GM06990 (cell line): Measurements from ENCODE around the gene NAB2.

ENCODE experiments used
- DNase-seq: peaks from one replicate; pipeline ENCODE4 v3.0.0-alpha.2; 2011; ENCODE audit not compliant: insufficient read length; ENCODE audit errors: extremely low read depth
- H3K27me3 ChIP-seq: replicated peaks from 2 replicates; pipeline ENCODE4 v1.6.0; 2011; ENCODE audit warnings: low read length; ENCODE audit not compliant: control insufficient read depth, insufficient read depth
- H3K36me3 ChIP-seq: 2 replicates; pipeline ENCODE4 v1.5.1; 2011; ENCODE audit warnings: low read length; ENCODE audit not compliant: control insufficient read depth, insufficient read depth
- H3K4me3 ChIP-seq: replicated peaks from 2 replicates; pipeline ENCODE4 v1.5.1; 2011; ENCODE audit warnings: low read depth, mild to moderate bottlenecking, control low read depth, low read length
- TF ChIP-seq, protein P1 (sequence below): IDR thresholded peaks from 2 replicates; pipeline ENCODE4 v1.5.1; 2011; ENCODE audit warnings: low read length, control low read depth, mild to moderate bottlenecking, inconsistent platforms; ENCODE audit not compliant: insufficient read depth, poor library complexity, severe bottlenecking

NAB2 gene

DNA sequence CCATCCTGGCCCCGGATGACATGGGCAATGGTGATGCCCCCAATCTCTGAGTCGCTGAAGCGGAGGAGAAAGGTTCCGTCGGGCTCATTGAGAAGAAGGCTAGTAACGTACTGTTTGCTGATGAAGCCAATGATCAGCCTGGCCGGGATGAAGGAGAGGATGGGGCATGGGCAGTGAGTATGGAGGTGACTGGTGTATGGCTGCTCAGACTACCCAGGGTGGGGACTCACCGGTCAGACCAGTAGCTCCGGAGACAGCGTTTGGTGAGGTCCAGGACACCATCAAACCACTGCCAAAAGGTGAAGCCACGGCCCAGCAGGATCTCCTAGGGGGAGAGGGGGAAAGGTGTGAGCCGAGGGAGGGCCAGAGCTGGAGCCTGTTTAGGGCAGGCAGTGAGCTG, 10.9 kb downstream of the NAB2 start:
- Histone ChIP-seq H3K36me3 (peaks cover 47% of the 10 kb centered on the region), H3K27me3 (no peaks in the 10 kb centered on the region), H3K4me3 (no peak overlapping the region)
- DNase-seq = no peak
- TF ChIP-seq, protein P1, sequence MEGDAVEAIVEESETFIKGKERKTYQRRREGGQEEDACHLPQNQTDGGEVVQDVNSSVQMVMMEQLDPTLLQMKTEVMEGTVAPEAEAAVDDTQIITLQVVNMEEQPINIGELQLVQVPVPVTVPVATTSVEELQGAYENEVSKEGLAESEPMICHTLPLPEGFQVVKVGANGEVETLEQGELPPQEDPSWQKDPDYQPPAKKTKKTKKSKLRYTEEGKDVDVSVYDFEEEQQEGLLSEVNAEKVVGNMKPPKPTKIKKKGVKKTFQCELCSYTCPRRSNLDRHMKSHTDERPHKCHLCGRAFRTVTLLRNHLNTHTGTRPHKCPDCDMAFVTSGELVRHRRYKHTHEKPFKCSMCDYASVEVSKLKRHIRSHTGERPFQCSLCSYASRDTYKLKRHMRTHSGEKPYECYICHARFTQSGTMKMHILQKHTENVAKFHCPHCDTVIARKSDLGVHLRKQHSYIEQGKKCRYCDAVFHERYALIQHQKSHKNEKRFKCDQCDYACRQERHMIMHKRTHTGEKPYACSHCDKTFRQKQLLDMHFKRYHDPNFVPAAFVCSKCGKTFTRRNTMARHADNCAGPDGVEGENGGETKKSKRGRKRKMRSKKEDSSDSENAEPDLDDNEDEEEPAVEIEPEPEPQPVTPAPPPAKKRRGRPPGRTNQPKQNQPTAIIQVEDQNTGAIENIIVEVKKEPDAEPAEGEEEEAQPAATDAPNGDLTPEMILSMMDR = no peak

DNA sequence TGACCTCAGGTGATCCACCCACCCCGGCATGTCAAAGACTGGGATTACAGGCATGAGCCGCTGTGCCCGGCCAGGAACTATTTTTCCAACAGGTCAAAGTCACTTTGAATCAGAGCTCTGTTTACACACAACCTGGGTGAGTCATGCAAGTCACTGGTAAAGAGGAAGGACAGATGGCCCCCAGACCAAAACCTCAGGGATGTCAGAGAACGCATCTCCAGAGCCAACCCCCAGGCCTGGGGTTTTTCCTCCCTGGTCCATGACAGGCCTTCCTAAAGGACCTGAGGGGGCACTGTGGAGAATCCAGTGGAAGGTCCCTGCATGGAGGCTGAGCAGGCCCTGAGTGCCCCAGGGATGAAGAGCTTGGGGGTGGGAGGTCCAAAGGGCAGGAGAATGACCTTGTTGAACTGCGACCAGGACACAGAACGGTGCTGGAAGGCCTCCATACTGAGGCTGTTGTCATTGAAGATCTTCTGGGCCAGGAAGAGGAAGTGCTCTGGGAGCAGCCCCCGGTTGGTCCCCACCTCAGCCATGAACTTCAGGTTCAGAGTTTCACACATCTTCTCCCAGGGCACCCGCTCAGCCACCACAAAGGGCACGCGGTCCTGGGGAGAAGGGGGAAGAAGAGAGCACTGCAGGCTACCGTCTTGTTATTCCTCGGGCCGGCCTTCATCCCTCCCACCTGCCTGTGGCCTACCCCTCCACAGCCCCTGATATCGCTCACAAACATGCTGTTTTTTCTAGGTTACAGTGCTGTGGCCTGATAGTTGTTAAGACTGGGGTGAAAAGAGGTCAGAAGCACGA, 13.2 kb downstream of the NAB2 start:
- TF ChIP-seq, protein P1 = no peak
- no peak overlapping the region for H3K4me3 ChIP-seq
- H3K36me3 ChIP-seq = peaks cover 54% of the 10 kb centered on the region
- no peak for DNase-seq
- H3K27me3 ChIP-seq = no peaks in the 10 kb centered on the region

DNA sequence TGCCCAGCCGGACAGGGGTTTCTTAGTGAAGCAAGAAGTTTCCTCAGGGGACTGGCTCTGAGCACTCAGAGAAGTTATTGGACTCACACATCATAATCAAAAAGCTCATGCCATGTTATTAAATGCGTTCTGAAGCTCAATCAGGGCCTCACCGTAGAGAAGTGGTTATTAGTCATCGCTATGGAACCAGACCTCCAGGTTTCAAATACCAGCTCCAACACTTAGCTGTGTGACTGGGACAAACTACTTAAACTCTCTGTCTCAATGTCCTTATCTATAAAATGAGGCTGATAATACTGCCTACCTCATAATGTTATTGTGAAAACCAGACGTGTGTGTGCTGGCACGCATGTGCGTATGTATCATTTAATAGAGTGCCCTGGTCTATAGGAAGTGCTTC, 14.9 kb downstream of the NAB2 start:
- peaks cover 62% of the 10 kb centered on the region for H3K36me3 ChIP-seq

DNA sequence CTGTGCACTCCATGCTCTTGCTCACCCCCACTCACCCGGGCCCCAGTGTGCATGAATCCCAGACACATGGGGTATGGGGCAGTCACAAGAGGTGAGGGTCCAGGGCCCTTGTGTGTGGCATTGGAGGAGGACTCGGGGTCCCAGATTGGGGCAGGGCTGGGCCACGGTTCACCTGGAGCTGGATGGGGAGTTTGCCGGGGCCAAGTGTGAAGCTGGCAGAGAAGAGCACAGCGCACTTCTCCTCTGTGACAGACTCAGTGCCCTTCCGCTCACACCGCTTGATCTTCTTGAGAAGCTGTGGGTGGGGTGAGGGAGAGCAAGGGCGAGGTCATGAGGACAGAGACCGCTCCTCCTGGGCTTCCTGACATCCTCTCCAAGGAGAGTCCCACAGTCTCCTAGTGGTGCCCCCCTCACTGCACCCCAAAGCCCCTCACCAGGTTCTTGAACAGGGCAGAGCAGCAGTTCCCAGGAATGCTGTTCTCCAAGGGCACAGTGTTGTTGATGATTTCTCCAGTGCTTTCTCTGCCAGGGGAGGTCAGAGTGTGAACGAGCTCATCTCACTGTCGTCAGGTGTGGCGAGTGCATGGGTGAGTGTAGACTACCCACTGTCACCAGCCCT, 15.5 kb downstream of the NAB2 start:
- Histone ChIP-seq H3K27me3 (no peaks in the 10 kb centered on the region), H3K36me3 (peaks cover 57% of the 10 kb centered on the region), H3K4me3 (no peak overlapping the region)
- no peak for DNase-seq
- TF ChIP-seq, protein P1 = no peak

More for the DNA sequence above, 14.9 kb downstream of the NAB2 start:
- Histone ChIP-seq H3K4me3 (no peak overlapping the region), H3K27me3 (no peaks in the 10 kb centered on the region)
- TF ChIP-seq, protein P1 = no peak
- DNase-seq = no peak

DNA sequence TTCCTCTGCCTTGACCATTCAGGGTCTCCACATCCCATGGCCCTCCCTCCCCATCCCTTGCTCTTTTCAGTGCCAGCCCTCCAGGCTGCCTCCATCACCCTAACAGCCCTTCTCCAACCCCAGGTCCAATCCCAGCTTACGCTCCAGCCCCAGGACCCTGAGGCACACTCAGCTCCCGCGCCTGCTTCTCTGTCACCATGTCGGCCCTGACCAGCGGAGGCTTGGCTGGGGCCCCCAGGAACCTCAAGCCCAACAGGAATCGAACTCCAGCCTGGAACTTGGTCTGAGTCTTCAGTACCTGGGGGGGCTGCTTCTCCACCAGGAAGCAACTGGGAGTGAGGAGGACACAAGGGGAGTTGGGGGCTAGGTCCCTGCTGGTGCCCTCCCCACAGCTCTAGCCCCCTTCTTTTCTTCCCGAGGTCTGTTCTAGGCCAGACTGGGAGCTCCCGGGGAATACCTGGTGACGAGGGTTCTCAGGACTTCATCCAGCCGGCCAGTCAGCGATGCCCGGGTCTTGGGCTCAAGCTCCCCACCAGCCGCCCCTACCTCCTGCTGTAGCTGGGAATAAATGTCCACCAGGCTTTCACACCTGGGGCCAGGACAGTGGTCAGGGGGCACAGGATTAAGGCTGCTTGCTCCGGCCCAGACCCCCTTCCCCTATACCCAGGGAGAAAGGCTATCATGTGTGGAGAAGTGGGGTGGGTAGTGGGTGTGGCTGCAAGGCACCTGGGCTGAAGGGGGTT, 16.3 kb downstream of the NAB2 start:
- no peak overlapping the region for H3K4me3 ChIP-seq
- H3K36me3 ChIP-seq = peaks cover 52% of the 10 kb centered on the region

More for the DNA sequence above, 16.3 kb downstream of the NAB2 start:
- no peaks in the 10 kb centered on the region for H3K27me3 ChIP-seq
- DNase-seq = no peak
- TF ChIP-seq, protein P1 = no peak
